Suprapubic skin (tissue), 3 donors: ENCODE measurements around the gene TRPM1.

Experiments used
- EP300 ChIP-seq: sonication (generic); formaldehyde crosslinking; IDR thresholded peaks from one replicate; pipeline ENCODE4 v1.6.1; 2017; ENCODE audit warnings: antibody characterized with exemption
- POLR2A ChIP-seq, 2 donors: fragments of 450-650 bp; IDR thresholded peaks; one replicate each; pipeline ENCODE4 v1.6.1; 2017; ENCODE audit warnings: antibody characterized with exemption in 2 of 2, mild to moderate bottlenecking in 2 of 2, moderate library complexity in 2 of 2
- TF ChIP-seq, protein P1 (sequence below), 2 donors: fragments of 200-600 bp in 1 of 2; fragments of 450-650 bp in 1 of 2; sonication (generic) in 1 of 2; IDR thresholded peaks; one replicate each; pipeline ENCODE4 v1.5.1; 2016 to 2019; ENCODE audit warnings: antibody characterized with exemption in 2 of 2, mild to moderate bottlenecking in 1 of 2, moderate library complexity in 1 of 2

- TF ChIP-seq, protein P1, sequence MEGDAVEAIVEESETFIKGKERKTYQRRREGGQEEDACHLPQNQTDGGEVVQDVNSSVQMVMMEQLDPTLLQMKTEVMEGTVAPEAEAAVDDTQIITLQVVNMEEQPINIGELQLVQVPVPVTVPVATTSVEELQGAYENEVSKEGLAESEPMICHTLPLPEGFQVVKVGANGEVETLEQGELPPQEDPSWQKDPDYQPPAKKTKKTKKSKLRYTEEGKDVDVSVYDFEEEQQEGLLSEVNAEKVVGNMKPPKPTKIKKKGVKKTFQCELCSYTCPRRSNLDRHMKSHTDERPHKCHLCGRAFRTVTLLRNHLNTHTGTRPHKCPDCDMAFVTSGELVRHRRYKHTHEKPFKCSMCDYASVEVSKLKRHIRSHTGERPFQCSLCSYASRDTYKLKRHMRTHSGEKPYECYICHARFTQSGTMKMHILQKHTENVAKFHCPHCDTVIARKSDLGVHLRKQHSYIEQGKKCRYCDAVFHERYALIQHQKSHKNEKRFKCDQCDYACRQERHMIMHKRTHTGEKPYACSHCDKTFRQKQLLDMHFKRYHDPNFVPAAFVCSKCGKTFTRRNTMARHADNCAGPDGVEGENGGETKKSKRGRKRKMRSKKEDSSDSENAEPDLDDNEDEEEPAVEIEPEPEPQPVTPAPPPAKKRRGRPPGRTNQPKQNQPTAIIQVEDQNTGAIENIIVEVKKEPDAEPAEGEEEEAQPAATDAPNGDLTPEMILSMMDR (IDR thresholded peaks at IDR 0.05) = no peak
- TF ChIP-seq POLR2A (IDR thresholded peaks at IDR 0.05) (no peak), EP300 (no peak)
Measured at GRCh38 chr15:31023841-31024240, 77.7 kb downstream of the TRPM1 start.
